ENCODE results near the gene SYT14.
"Not testable (repeated sequence)": the region's sequence is repeated elsewhere in the genome, so short reads cannot be mapped to it uniquely, and the experiment has no call there.

The SYT14 gene

DNA sequence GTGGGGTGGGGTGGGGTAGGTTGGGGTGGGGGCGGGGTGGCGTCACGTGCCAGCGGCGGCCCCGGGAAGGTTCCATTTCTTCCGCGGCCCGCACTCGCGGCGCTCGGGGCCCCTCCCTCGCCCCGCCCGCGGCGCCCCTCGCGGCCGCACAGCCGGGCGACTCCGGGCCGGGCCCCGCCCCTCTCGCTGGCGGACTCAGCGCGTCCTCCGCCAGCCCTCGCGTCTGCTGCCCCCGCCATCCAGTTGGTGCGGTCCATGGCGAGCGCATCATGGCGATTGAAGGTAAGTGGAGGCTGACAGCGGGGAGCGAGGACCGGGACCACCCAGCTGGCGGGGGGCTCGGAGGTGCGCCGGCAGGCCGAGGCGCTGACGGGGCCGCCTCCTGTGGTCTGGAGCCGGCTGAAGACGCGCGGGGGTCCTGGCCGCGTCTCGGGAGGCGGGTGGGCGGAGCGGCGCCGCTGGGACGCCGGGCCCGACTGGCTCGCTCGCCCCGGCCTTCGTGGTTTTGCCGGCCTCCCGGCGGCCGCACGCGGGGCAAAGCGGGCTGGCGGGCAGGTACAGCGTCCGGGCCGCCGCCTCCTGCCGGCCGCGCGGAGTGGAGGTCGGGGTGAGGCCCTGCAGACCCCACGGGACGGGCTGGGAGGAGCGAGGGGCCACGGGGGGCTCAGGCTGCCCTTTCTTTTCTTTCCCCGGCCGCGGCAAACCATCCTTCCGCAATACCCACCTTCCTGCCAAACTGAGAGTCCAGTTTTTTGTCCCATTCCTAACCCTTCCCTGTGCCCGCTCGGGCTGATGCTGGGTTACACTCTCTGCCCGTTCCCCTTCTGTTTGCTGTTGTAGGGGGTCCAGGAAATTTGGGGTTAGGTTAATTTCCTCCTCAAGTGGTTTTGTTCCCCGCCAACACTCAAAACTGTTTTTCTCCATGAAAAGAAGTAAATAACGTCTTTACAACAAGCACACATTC lies at the start of gene SYT14:
Gene SYT14, plus strand, starts transcription at position 222 of the 964 bp plus-strand sequence. Its CDS starts 48 bp downstream, at position 270.
- DNase-seq (ENCODE audit: low spot score) = no peak

- DNase-seq (ENCODE audit: low spot score) = not testable (repeated sequence)
These were observed 49.5 kb upstream of the SYT14 start for GRCh38 chr1:209888291-209889076.

- no peak for DNase-seq (ENCODE audit: low spot score)
These were observed 49.0 kb upstream of the SYT14 start for GRCh38 chr1:209889077-209889418.

DNA sequence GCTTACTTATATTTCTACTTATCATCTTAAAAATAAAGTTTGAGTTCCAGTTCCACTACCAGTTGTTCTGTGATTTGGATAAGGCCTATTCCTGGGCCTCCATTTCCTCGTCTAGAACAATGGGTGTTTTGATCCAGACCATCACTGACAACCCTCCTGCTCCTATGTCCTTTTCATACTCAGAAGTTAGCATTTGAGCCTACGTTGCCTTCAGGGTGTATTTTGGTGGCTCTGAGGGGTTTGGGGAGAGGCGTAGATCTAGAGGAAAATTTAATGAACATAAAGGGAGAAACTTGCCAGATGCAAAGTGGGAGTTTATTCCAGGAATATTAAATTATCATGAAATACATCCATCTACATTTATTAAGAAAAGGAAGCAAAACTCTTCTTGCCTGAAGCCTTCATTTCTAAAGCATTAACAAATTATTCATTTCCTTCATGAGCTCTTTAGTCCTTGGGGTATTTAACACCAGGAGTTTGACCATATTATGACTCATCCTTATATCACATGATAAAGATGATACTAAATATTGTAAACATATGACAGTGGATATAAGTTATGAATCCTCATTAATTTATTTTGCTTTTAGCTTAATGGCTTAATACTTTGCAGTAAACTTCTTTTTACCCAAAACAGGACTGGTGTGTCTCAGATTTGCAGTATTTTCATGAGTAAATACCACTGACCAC lies 47.2 kb upstream of the SYT14 start:
- no peak for DNase-seq (ENCODE audit: low spot score)

- no peak for DNase-seq (ENCODE audit: low spot score)
These were observed 44.3 kb upstream of the SYT14 start for GRCh38 chr1:209893751-209894150.

GRCh38 chr1:209895709-209896108 lies 42.3 kb upstream of the SYT14 start:
- no peak for DNase-seq (ENCODE audit: low spot score)

- DNase-seq (ENCODE audit: low spot score) = no peak
These were observed 41.7 kb upstream of the SYT14 start for GRCh38 chr1:209896346-209896745.

DNA sequence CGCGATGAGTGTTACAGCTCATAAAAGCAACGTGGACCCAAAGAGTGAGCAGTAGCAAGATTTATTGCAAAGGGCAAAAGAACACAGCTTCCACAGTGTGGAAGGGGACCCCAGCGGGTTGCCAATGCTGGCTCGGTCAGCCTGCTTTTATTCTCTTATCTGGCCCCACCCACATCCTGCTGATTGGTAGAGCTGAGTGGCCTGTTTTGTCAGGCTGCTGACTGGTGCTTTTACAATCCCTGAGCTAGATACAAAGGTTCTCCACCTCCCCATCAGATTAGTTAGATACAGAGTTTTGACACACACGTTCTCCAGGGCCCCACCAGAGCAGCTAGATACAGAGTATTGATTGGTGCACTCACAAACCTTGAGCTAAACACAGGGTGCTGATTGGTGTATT lies 39.7 kb upstream of the SYT14 start:
- not testable (repeated sequence) for DNase-seq (ENCODE audit: low spot score)

DNA sequence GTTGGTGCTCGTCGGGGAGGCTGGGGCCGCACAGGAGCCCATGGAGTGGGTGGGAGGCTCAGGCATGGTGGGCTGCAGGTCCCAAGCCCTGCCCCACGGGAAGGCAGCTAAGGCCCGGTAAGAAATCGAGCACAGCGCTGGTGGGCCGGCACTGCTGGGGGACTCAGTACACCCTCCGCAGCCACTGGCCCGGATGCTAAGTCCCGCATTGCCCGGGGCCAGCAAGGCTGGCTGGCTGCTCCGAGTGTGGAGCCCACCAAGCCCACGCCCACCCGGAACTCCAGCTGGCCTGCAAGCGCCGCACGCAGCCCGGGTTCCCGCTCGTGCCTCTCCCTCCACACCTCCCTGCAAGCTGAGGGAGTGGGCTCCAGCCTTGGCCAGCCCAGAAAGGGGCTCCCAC lies 39.2 kb upstream of the SYT14 start:
- DNase-seq (ENCODE audit: low spot score) = not testable (repeated sequence)

DNA sequence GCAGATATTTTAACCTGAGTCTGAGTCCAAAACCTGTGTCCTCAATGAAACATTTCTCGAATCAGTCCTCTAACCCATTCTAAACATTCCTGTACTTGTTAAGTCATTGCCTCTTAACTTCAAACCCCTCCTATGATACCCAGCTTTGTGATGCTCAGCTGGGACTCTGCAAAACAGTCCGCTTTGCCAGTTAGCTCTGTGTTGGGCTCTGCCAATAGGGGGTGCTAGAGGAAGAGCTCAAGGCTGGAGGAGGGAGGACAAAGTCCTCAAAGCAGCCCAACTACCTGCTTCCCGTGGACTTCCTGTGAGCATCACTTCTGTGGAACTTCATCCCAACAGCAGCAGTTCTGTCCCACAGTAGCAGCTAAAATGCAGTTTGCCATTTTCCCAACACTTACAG lies 38.1 kb upstream of the SYT14 start:
- no peak for DNase-seq (ENCODE audit: low spot score)

- DNase-seq (ENCODE audit: low spot score) = no peak
These were observed 37.3 kb upstream of the SYT14 start for GRCh38 chr1:209900734-209901133.

DNA sequence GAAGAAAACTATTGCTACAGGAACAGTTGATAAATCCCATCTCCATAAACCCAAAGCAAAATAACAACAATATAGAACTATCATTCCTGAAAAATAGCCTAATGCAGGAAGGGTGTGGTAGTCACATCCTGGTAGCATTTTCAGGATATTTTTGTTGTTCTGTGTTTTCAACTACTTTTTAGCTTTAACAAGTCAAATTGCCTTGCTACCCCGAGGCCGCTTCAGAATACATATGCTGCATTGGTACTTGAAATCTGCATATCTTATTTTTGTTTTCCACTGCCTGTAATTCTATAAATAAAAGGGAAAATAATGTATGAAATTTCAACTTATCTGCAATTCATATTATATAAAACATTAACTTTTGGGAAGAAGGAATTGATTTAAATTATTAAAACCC lies 36.8 kb upstream of the SYT14 start:
- DNase-seq (ENCODE audit: low spot score) = no peak

DNA sequence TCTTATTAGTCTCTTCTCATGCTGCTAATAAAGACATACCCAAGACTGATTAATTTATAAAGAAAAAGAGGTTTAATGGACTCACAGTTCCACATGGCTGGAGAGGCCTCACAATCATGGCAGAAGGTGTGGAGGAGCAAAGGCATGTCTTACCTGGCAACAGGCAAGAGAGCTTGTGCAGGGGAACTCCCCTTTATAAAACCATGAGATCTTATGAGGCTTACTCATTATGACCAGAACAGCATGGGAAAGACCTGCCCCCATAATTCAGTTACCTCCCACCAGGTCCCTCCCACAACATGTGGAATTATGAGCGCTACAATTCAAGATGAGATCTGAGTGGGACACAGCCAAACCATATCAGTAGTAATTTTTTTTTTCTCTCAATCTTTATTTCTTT lies 33.2 kb upstream of the SYT14 start:
- DNase-seq (ENCODE audit: low spot score) = not testable (repeated sequence)

DNA sequence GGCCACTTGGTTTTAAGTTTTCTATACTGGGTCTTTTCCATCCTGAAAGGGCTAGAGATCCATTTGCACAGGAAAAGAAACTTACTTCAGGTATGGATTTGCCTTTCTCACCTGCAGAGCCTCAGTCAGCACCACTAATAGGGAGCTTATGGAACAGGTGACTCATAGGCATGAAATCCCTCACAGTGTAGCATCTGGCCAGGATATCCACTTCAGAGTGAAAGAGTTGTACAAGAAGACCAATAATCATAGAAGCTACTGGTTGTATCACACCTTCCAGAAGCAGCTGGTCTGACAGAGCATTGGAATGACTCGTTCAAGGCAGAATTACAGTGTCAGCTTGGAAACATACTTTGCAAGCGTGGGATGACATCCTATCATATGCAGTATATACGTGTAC lies 26.3 kb upstream of the SYT14 start:
- DNase-seq (ENCODE audit: low spot score) = no peak

- no peak for DNase-seq (ENCODE audit: low spot score)
These were observed 25.7 kb upstream of the SYT14 start for GRCh38 chr1:209912306-209912705.

GRCh38 chr1:209919637-209920036 lies 18.4 kb upstream of the SYT14 start:
- DNase-seq (ENCODE audit: low spot score) = not testable (repeated sequence)

DNA sequence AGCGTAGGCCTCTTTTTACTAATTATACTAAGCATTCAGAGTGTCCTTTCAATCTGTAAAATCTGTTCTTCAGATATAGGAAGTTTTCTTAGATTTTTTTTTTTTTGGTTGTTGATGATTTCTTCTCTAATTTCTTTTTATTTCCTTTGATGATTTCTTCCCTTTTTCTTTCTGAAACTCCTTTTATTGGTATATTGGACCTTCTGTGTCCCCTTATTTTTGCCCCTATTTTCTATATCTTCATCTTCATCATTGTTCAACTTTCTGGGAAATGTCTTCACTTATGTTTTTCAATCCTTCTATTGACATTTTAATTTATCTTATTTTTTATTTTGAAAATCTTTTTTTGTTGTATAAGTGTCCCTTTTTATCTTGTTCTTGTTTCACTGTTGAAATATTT lies 17.2 kb upstream of the SYT14 start:
- no peak for DNase-seq (ENCODE audit: low spot score)

GRCh38 chr1:209924390-209924789 lies 13.6 kb upstream of the SYT14 start:
- DNase-seq (ENCODE audit: low spot score) = no peak

DNA sequence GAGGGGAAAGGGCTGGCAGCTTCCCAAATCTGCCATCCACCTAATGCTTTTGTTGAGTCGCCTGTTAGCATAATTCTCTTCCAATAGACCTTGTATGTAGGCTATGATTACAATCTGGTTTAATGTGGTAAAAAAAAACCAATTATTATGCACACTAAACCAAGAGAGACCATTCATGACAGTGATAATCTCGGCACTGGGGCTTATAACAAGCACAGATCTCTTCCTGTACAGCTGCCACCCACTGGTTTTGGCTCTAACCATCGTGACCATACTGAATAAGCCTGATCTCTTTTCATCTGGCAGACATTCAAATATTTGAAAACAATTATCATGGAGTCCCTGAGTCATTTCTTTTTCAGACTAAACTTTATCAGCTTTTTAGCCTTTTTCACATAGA lies 12.0 kb upstream of the SYT14 start:
- DNase-seq (ENCODE audit: low spot score) = no peak

DNA sequence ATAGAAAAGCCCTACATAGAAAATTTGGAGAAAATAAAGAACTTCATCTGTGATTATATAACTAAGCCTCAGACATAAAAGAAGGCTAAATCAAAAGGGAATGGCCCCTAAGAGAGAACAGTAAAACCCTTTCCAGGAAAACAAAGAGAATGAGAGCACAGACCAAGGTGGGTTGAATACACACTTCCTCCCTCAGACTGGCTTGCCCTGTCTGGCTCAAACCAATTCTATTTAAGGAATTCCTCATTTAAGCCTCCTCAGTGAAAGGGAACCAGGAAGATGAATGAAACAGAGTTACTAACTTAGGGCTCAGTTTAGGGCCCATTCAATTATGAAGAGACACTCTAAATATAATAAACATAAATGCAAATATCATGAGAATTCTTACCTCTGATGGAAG lies 10.6 kb upstream of the SYT14 start:
- DNase-seq (ENCODE audit: low spot score) = no peak

DNA sequence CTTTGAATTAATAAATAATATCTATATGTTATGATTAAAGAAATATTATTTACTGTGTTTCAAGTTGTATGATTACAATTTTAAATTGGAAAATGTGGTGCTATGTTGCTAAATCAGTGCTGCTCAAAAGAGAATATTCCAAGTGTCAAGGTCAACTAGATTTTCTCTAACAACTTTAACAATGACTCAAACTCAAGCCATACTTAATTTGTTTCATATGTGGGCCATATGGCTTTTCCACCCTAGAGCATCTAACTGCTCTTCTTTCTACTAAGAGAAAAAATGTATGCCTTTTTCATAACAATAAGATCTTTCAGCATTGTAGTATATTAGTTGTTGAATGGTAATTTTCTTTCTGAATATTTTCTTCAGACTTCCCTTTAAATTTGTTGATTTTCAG lies 8.3 kb upstream of the SYT14 start:
- no peak for DNase-seq (ENCODE audit: low spot score)

GRCh38 chr1:209931141-209931540 lies 6.9 kb upstream of the SYT14 start:
- DNase-seq (ENCODE audit: low spot score) = no peak

DNA sequence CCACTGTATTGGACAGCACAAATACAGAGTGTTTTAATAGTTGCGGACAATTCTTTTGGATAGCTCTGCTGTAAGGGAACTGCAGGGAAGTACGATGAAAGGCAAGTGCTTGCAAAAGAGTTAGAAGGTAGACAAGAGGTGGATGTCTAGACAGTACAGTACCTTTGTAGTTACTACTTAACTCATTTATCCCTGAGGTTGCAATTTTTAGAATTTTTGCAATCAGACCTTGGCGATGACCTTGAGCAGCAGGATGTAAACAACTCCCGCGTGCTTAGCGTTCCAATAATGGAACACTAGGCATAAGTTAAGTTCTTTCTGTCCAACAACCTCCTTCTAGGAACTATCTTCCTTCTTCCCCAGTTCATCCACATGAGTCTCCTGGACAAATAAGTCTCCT lies 1.9 kb upstream of the SYT14 start:
- DNase-seq (ENCODE audit: low spot score) = no peak

All from CD4-positive, alpha-beta T cell treated with Interleukin-2 at 100 ng/mL for 4 hours (primary cell).